Activated naive CD4-positive, alpha-beta T cell treated with anti-CD3 and anti-CD28 coated beads, Interleukin-2, amount 50 U/mL, for 72 hours (primary cell): ENCODE results near the gene SNAI1. TPM values are rescaled to one million over a fixed set of nuclear protein-coding genes. Genes with fewer than 3 reads are reported as not detected.

ENCODE experiments used
- ATAC-seq, 2 donors: fragments of 150-1000 bp; cut with Tn5 transposase; 2 replicates each; pipeline ENCODE4 v1.10.0; 2021; ENCODE audit warnings: mild to moderate bottlenecking in 2 of 2, moderate library complexity in 2 of 2
- DNase-seq, 2 donors: peaks; one replicate each; pipeline ENCODE4 v3.0.0; 2021 to 2022; ENCODE audit warnings: low spot score in 2 of 2
- H3K27ac Mint-ChIP-seq, 2 donors: one replicate each; pipeline ENCODE4 v1.8.0; 2022; ENCODE audit warnings: mild to moderate bottlenecking in 2 of 2, mixed read lengths in 2 of 2
- H3K36me3 Mint-ChIP-seq, 2 donors: one replicate each; pipeline ENCODE4 v1.8.0; 2022; ENCODE audit warnings: mixed read lengths in 2 of 2
- H3K9me3 Mint-ChIP-seq, 2 donors: one replicate each; pipeline ENCODE4 v1.8.0; 2022; ENCODE audit warnings: mixed read lengths in 2 of 2
- total RNA-seq, 2 donors: library from RNA; stranded (reverse); gene quantifications; one replicate each; pipeline ENCODE4 v1.2.3, GENCODE V29; 2022

Gene SNAI1
- total RNA-seq: under 1 TPM; 0.33 to 0.43 TPM

DNA sequence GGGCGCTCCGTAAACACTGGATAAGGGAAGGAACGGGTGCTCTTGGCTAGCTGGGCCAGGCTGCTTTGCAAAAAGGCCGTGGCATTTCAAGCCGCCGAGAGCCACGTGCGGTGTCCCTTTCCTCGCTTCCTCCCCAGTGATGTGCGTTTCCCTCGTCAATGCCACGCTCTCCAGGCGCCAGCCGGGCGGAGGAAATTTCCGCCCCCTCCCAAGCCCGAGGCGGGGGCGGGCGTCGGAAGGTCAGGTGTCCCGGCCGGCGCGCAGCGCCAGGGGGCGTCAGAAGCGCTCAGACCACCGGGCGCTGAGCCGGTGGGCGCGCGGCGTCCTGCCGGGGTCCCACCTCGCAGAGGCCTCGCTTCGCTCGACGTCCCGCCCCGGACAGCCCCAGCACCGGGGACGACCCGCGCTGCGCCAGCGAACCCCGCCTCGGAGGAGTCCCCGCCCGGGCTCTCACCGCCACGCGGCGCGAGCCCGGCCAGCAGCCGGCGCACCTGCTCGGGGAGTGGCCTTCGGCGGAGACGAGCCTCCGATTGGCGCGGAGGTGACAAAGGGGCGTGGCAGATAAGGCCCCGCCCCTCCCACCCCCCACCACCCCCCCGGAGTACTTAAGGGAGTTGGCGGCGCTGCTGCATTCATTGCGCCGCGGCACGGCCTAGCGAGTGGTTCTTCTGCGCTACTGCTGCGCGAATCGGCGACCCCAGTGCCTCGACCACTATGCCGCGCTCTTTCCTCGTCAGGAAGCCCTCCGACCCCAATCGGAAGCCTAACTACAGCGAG lies at the start of gene SNAI1:
Gene SNAI1, plus strand, starts transcription at position 635 of the 777 bp plus-strand sequence. Its CDS starts 80 bp downstream, at position 715.
- Mint-ChIP-seq H3K27ac (peak within 1 kb of the TSS in 1 of 2 donors; percentile 65), H3K36me3 (peaks cover 0 to 4% of the 10 kb centered on the region in 2 donors), H3K9me3 (no peaks in the 10 kb centered on the region)
- peak; percentile 62 to 76 for DNase-seq
- ATAC-seq: peak; percentile 77 to 89

DNA sequence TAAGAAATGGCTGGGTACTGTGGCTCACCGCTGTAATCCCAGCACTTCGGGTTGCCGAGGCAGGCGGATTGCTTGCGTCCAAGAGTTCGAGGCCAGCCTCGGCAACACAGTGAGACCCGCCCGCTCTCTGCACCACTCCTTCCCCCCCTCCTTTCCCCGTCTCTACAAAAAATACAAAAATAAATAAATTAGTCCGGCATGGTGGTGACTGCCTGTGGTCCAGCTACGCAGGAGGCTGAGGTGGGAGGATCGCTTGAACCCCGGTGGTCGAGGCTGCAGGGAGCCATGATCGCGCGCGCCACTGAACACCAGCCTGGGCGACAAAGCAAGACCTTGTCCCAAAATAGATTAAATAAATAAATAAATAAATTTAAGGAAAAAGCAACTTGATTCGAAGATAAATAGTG lies 47.0 kb upstream of the SNAI1 start:
- Mint-ChIP-seq H3K27ac (peak overlapping the region in 1 of 2 donors; percentile 52), H3K9me3 (no peaks in the 10 kb centered on the region), H3K36me3 (peaks cover 8 to 20% of the 10 kb centered on the region in 2 donors)
- DNase-seq: no peak
- ATAC-seq: peak in 1 of 2 donors; percentile 14

DNA sequence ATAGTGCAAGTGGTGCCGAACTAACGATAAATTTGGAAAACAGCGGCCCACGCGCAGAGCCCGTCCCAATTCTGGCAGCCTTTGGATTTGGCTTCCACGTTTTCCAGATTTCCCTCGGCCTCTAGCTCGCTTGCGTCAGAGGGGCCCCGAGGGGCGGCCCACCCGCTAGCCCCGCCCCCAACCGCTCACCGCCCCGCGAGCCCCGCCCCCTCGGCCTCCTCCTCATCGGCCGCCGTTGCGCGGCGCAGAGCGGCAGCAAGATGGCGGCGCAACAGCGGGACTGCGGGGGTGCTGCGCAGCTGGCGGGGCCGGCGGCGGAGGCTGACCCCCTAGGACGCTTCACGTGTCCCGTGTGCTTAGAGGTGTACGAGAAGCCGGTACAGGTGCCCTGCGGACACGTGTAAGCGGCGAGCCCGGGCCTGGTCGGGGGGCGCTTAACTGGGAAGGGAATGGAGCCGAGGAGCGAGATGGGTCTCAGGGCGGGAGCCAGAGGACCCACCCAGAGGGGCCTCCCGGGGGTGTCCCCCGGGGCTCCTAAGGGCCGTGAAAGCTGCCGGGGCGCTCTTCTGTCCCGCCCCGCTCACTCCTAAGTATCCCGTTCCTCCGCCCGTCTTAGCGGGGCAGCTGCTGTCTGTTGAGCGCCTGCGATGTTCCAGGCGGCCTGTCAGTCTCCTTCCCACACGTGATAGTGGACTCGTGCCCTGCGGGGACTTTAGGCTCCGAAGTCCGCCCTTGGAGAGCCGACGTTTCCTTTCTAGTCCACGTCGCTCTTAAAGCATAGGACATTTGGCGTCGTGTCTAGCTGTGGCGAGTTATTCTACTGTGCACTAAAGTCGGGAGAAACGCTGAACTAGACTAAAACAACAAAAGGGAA lies 46.4 kb upstream of the SNAI1 start, which contains the start of gene RNF114:
Gene RNF114, plus strand, starts transcription at position 245 of the 874 bp plus-strand sequence. Its CDS starts 16 bp downstream, at position 261.
- H3K9me3 Mint-ChIP-seq: no peaks in the 10 kb centered on the region
- ATAC-seq (peak; percentile 88 to 96), DNase-seq (peak; percentile 87 to 89)
- H3K27ac Mint-ChIP-seq: peak within 1 kb of the TSS; percentile 82 to 93
- H3K36me3 Mint-ChIP-seq: peaks cover 8 to 26% of the 10 kb centered on the region in 2 donors

DNA sequence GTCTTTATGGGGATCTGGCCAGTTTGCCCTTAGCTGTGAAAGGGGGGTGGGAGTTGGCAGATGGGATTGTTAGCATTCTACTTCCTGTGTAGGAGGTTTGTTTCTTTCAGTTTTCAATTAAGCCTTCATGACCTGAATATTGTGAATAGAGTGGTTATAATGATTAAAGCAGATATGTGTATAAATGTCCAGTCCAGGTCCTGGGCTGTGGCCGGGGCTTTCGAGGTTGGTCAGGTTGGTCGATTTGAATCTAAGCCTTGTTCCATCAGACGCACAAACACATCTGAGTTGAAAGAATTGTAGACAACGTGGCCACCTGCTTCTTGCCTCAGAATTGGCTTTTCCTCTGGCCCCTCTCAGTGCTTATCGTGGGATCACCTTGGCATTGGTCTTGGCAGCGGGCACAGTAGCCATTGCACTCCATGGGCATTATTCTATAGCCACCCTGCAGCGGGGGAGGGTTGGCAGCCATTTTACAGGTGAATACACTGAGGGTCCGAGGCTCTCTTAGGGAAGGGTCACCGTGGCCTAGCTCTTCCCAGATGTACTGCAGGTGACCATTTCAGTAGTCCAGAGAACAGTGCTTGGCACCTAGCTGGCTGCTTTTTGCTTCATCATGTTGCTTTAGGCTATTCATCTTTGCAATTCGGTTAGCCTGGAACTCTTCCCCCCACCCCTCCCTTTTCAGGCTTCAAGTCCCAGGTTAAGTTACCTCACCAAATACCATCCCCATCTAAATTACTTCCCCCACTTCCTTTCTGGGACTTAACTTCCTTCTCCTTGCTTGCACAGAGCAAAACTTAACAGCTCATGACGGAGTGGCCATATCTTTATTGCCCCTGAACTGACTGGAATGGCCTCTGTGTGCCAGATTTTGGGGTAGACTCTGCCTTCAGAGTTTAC lies 45.5 kb upstream of the SNAI1 start:
- Mint-ChIP-seq H3K9me3 (no peaks in the 10 kb centered on the region), H3K27ac (peak overlapping the region; percentile 82 to 93), H3K36me3 (peaks cover 8 to 29% of the 10 kb centered on the region in 2 donors)
- ATAC-seq (peak; percentile 3 to 13), DNase-seq (no peak)

DNA sequence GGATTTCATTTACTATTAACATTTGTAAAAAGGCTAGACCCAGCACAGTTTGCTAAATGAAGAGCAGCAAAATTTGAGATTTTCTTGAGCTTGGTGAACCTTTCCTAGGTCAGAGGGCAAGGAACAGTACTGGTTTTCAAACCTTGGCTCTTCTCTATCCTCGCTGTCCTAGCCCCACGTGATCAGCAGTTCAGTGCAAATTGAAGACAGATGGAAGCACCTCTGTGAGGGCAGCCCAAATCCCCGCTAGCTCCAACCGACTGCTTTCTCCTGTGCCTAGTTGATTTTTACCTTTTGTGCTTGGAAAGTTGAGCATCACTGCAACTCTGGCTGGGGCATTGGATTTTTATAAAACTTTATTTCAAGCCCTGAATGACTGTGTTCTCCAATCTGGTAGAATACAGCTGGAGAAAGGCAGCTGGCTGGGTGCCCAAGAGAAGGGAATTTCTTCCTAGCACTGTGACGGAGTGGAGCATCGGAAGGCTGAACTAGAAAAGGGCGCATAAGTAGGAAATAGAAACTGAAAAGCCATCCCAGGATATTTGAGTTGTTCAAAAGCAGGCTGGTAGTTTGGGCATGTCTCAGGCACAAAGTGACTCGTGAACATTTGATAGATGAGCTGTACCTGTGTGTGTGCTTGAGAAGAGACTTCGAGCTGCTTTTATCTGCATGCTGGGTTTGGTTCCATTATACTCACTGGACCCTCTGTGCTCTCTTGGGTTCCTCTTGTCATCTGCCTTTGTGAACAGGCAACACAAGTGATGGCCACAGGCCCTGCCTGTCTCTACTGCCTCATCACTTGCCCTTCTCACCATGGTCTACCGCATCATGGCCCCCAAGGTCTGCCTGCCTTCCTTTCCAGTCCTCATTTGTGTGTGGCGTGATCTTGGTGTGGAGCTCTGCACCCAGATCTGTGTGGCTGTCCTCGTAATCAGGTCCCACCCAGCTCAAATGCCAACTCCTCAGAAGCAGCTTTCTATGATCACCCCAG lies 44.3 kb upstream of the SNAI1 start:
- DNase-seq: no peak
- H3K27ac Mint-ChIP-seq: peak overlapping the region; percentile 57 to 82
- no peaks in the 10 kb centered on the region for H3K9me3 Mint-ChIP-seq
- ATAC-seq: no peak
- peaks cover 8 to 29% of the 10 kb centered on the region in 2 donors for H3K36me3 Mint-ChIP-seq

DNA sequence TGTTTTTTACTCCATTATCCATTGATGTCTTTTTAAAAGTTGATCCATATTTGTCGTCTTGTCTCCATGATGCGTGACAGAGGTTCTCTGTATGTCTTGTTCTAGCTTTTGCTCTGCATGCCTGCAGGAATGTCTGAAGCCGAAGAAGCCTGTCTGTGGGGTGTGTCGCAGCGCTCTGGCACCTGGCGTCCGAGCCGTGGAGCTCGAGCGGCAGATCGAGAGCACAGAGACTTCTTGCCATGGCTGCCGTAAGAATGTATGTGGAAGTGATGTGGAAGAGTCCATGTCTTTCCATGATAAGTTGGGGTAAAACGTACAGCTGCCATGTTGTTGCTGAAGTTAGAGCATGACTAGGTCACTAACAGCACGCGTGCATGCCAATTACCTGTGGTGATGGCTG lies 41.3 kb upstream of the SNAI1 start:
- Mint-ChIP-seq H3K36me3 (peaks cover 8 to 41% of the 10 kb centered on the region in 2 donors), H3K27ac (peak overlapping the region in 1 of 2 donors; percentile 89), H3K9me3 (no peaks in the 10 kb centered on the region)
- ATAC-seq (no peak), DNase-seq (no peak)

DNA sequence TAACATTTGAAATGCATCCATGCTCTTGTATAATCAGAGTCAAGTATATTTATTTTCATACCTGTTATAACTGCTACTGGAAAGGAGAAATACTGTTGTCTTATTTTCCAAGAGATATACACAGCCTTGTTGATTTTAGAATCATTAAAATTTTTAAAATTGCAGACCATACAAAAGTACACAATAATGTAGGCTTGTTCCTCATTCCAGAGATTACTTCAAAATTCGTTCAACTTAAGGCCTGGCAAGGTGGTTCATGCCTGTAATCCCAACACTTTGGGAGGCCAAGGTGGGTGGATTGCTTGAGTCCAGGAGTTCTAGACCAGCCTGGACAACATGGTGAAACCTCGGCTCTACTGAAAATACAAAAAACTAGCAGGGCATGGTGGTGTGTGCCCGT lies 40.5 kb upstream of the SNAI1 start:
- ATAC-seq: no peak
- Mint-ChIP-seq H3K9me3 (no peaks in the 10 kb centered on the region), H3K36me3 (peaks cover under 1 to 42% of the 10 kb centered on the region in 2 donors), H3K27ac (no peak overlapping the region)
- no peak for DNase-seq

DNA sequence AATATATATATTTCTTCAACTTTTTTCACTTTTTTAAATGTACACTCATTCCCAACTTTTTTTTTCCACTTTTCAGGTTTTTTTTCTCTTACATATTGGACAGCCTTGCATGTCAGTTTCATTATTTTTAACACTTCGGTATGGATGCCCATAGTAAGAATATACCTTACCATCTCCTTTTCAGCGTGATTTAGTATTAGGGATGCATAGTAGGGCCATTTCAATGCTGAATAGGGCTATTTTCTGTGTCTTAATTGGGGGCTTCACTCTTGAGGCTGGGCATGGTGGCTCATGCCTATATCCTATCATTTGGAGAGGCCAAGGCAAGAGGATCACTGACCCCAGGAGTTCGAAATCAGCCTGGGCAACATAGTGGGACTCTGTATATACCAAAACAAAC lies 39.8 kb upstream of the SNAI1 start:
- Mint-ChIP-seq H3K36me3 (peaks cover 0 to 48% of the 10 kb centered on the region in 2 donors), H3K27ac (no peak overlapping the region), H3K9me3 (no peaks in the 10 kb centered on the region)
- no peak for DNase-seq
- ATAC-seq: no peak

DNA sequence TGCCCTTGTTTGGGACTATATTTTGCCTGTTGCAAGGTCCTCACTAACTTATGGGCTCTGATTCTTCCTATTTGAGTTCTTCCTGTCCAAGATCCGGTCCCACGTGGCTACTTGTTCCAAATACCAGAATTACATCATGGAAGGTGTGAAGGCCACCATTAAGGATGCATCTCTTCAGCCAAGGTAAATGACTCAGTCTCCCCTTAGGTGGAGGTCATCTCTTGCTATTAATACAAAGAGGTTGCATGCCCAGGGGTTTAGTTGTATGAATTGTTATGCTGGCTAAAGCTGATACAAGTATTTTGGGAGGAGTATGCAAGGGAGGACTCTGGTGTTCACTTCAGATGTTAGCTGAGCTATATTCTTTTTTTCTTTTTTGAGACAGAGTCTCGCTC lies 37.5 kb upstream of the SNAI1 start:
- Mint-ChIP-seq H3K27ac (no peak overlapping the region), H3K9me3 (no peaks in the 10 kb centered on the region), H3K36me3 (peaks cover 9 to 52% of the 10 kb centered on the region in 2 donors)
- DNase-seq: no peak
- ATAC-seq: no peak

DNA sequence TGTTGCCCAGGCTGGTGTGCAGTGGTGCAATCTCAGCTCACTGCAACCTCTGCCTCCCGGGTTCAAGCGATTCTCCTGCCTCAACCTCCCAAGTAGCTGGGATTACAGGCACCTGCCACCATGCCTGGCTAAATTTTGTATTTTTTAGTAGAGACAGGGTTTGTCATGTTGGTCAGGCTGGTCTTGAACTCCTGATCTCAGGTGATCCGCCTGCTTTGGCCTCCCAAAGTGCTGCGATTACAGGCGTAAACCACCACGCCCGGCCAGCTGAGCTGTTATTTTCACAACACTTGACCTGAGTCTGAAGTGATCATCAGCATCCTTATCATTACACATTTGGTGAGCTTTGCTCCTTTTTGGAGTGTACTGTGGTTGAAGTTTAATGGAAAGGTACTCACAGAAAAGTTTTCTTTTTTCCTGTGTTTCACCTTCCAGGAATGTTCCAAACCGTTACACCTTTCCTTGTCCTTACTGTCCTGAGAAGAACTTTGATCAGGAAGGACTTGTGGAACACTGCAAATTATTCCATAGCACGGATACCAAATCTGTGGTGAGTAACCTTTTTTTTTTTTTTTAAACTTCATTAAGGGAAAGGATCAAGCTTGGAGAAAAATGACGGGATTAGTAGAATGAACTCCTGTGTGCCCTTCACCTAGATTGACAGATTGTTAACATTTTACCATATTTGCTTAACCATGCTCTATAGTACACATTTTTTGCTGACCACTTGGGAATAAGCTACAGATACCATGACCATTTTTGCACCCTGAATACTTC lies 36.9 kb upstream of the SNAI1 start:
- Mint-ChIP-seq H3K9me3 (no peaks in the 10 kb centered on the region), H3K27ac (no peak overlapping the region), H3K36me3 (peaks cover 9 to 52% of the 10 kb centered on the region in 2 donors)
- DNase-seq (no peak), ATAC-seq (no peak)

DNA sequence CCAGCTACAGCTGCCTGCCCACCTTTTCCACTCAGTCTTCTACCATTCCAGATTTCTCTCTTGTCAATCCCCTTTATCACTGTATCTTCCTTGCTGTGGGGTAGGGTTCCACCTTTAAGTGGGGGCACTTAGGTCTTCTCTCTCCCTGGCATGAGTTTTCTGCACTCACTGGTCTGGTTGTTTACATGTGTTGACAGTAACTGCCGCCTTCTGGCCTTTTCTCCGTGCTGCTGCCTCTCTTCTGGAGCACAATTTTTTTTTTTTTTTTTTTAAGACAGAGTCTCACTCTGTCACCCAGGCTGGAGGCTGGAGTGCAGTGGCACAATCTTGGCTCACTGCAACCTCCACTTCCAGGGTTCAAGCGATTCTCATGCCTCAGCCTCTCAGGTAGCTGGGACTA lies 34.6 kb upstream of the SNAI1 start:
- Mint-ChIP-seq H3K9me3 (no peaks in the 10 kb centered on the region), H3K27ac (no peak overlapping the region), H3K36me3 (peaks cover 9 to 61% of the 10 kb centered on the region in 2 donors)
- ATAC-seq (no peak), DNase-seq (no peak)

DNA sequence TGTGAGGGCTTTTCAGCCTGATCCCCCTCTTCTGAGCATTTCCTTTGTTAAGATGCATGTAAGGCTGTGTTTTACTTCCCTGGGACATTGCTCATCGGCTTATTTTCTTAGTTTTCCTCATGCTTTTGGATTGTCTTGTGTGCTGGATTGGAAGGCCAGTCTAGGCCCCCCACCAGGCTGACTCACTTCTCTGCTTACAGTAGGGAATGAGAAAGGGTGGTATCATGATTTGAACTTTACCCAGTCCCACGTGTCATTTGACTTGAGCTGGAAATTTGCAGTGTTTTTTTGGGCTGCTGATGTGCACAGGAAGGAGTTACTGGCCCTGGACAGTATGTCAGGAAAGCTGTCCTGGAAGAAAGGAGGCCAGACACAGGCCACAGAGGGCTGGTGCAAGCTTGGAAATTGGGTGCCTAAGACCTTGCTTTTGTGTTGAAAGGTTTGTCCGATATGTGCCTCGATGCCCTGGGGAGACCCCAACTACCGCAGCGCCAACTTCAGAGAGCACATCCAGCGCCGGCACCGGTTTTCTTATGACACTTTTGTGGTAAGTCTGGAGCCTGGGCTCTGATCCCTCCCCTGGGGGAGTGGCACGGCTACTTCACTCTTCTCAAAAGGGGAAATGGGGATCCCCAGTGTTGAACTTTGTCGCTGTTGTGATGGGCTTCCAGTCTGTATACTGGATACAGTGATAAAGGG lies 33.8 kb upstream of the SNAI1 start:
- H3K36me3 Mint-ChIP-seq: peaks cover 9 to 61% of the 10 kb centered on the region in 2 donors
- peak overlapping the region in 1 of 2 donors; percentile 2 for H3K27ac Mint-ChIP-seq
- no peak for DNase-seq
- no peak for ATAC-seq
- no peaks in the 10 kb centered on the region for H3K9me3 Mint-ChIP-seq

DNA sequence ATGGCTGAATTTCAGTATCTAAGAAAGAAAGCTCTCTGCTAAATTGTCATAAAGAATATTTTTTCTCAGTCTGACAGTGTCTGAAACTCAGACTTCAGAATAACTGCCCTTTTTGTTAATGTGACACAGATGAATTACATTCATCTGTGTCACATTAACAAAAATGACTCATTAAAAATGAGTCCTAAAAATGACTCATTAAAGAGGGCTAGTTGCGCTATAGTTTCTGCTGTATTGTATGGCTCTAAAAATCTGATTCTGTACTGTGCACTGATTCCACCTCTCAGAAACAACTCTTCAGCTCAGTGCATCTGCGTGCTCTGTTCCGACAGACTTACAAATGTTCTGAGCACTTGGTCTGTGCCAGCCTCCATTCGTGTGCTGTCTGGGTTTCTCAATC lies 31.6 kb upstream of the SNAI1 start:
- Mint-ChIP-seq H3K36me3 (peaks cover 15 to 59% of the 10 kb centered on the region in 2 donors), H3K27ac (peak overlapping the region in 1 of 2 donors; percentile 55), H3K9me3 (no peaks in the 10 kb centered on the region)
- DNase-seq: no peak
- peak; percentile 85 to 98 for ATAC-seq

DNA sequence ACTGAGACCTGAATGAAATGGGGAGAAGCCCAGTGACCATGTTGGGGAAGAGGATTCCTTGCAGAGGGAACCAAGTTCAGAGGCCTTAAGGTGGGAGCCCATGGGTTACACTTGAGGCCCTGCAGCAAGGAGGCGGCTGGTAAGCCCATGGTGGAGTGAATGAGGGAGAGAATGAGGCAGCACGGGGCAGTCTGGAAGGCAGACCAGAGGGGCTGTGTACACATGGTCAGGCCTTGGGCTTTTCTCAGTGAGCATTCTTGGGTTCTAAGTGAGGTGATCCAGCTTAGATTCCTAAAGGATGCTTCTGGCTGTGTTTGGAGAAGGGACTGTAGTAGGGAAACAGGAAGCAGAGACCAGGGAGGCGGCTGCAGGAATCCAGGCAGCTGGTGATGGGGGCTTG lies 27.6 kb upstream of the SNAI1 start:
- no peak for DNase-seq
- H3K27ac Mint-ChIP-seq: peak overlapping the region in 1 of 2 donors; percentile 15
- H3K9me3 Mint-ChIP-seq: no peaks in the 10 kb centered on the region
- peaks cover 6 to 37% of the 10 kb centered on the region in 2 donors for H3K36me3 Mint-ChIP-seq
- no peak for ATAC-seq
